ENCODE results near the gene PLEKHA3. TPM values are rescaled to one million over a fixed set of nuclear protein-coding genes. Genes with fewer than 3 reads are reported as not detected.

PLEKHA3 gene
- total RNA-seq, 1 donor, result 8.7 TPM

DNA sequence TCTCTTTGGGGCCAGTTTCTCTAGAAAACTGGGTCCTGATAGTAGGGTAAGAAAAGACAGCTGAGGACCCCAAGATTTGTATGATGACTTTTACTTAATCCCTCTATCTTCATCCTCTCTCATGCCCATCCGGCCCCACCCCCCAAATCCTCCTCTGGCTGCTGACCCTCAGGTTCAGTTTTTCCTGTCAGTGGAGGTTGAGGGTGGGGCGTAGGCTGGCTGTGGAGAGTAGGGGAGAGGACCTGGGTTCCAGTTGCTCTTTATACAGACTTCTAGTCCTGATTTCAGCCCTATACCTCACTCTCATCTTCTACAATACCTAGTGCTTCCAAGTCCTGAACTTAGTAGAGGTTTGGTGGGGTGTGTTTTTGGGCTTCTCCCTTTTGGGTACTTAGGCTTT is 28.4 kb downstream of the PLEKHA3 start:
- Histone ChIP-seq H3K79me2 (ENCODE audit: insufficient read depth, low read length) (peaks cover 2% of the 10 kb centered on the region), H2AFZ (ENCODE audit: low read length) (no peak overlapping the region), H3K9me3 (ENCODE audit: low read depth, low read length) (no peaks in the 10 kb centered on the region), H3K4me1 (ENCODE audit: insufficient read depth, low read length) (peaks cover 11% of the 10 kb centered on the region), H3K4me3 (ENCODE audit: insufficient read depth, low read length) (no peak overlapping the region), H3K27ac (ENCODE audit: low read depth, low read length) (no peak overlapping the region), H3K36me3 (ENCODE audit: insufficient read depth, low read length) (peaks cover 5% of the 10 kb centered on the region), H3K4me2 (ENCODE audit: insufficient read depth, low read length) (no peak overlapping the region), H4K20me1 (ENCODE audit: insufficient read depth, low read length) (peaks cover 2% of the 10 kb centered on the region), H3K27me3 (ENCODE audit: insufficient read depth, low read length) (no peaks in the 10 kb centered on the region)
- TF ChIP-seq, protein P1, sequence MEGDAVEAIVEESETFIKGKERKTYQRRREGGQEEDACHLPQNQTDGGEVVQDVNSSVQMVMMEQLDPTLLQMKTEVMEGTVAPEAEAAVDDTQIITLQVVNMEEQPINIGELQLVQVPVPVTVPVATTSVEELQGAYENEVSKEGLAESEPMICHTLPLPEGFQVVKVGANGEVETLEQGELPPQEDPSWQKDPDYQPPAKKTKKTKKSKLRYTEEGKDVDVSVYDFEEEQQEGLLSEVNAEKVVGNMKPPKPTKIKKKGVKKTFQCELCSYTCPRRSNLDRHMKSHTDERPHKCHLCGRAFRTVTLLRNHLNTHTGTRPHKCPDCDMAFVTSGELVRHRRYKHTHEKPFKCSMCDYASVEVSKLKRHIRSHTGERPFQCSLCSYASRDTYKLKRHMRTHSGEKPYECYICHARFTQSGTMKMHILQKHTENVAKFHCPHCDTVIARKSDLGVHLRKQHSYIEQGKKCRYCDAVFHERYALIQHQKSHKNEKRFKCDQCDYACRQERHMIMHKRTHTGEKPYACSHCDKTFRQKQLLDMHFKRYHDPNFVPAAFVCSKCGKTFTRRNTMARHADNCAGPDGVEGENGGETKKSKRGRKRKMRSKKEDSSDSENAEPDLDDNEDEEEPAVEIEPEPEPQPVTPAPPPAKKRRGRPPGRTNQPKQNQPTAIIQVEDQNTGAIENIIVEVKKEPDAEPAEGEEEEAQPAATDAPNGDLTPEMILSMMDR (IDR thresholded peaks at IDR 0.05; ENCODE audit: extremely low read depth, low read depth, low read length), result no peak
- DNase-seq (ENCODE audit: insufficient read length, low spot score, missing footprints), result no peak

DNA sequence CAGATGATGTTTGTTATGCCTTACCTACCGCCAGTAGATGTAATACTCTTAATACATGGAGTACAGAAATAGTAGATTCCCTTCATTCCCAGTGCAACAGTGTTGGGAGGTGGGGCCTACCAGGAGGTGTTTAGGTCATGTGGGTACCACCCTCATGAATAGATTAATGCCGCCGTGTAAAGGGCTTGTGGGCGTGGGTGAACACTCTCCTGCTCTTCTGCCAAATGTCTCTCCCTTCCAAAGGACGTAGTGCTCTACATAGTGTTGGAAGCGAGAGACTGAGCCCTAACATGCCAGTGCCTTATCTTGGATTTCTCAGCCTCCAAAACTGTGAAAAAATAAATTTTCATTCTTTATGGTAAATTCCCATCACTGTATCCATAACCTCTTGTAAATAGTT is 30.1 kb downstream of the PLEKHA3 start:
- H2AFZ ChIP-seq (ENCODE audit: low read length), result no peak overlapping the region

DNA sequence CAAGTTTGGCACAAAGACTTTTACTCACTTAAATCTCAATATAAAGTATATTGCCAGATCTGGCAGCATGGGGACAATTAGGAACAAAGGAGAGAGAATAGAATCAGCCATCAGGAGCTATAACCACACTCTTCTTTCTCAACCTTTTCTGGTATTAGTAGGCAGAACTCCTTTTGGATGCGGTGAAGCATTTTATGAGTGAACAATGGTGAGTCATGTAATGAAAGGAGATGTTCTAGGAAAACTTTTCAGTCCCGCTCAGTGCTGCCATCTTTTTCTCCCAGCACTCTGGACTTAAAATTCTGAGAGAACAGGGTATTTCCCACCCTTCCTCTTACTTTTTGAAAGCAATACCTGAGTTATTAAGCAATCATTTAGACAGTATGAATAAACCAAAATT is 32.2 kb downstream of the PLEKHA3 start:
- peak; percentile 81 for DNase-seq (ENCODE audit: insufficient read length, low spot score, missing footprints)

More for the DNA sequence above, 30.1 kb downstream of the PLEKHA3 start:
- H4K20me1 ChIP-seq (ENCODE audit: insufficient read depth, low read length), result peaks cover 2% of the 10 kb centered on the region
- H3K79me2 ChIP-seq (ENCODE audit: insufficient read depth, low read length), result peaks cover 2% of the 10 kb centered on the region
- H3K4me2 ChIP-seq (ENCODE audit: insufficient read depth, low read length), result no peak overlapping the region
- H3K27me3 ChIP-seq (ENCODE audit: insufficient read depth, low read length), result no peaks in the 10 kb centered on the region
- H3K4me1 ChIP-seq (ENCODE audit: insufficient read depth, low read length), result peaks cover 26% of the 10 kb centered on the region
- TF ChIP-seq, protein P1 (IDR thresholded peaks at IDR 0.05; ENCODE audit: extremely low read depth, low read depth, low read length), result no peak
- no peak for DNase-seq (ENCODE audit: insufficient read length, low spot score, missing footprints)
- H3K4me3 ChIP-seq (ENCODE audit: insufficient read depth, low read length), result no peak overlapping the region
- no peaks in the 10 kb centered on the region for H3K36me3 ChIP-seq (ENCODE audit: insufficient read depth, low read length)
- H3K9me3 ChIP-seq (ENCODE audit: low read depth, low read length), result no peaks in the 10 kb centered on the region
- H3K27ac ChIP-seq (ENCODE audit: low read depth, low read length), result no peak overlapping the region

DNA sequence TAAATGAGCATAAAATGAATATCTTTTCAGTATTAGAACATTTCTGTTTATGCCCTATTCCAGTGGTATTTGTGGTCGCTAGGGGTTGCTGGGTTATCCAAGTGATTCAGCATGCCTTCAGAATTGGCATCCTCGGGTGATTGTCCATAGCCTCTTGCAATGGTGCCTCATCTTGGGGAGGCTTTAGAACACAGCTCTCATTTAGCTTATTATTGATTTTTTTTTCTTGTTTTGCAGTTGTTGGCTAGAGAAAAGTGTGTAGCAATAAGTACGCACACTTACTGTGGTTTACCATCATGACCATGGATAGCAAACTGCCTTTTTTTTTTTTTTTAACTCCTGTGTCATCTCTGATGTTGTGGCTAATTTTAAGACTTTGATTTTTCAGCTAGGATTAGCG is 33.6 kb downstream of the PLEKHA3 start:
- peaks cover 26% of the 10 kb centered on the region for H3K4me1 ChIP-seq (ENCODE audit: insufficient read depth, low read length)
- no peaks in the 10 kb centered on the region for H3K27me3 ChIP-seq (ENCODE audit: insufficient read depth, low read length)
- no peaks in the 10 kb centered on the region for H3K9me3 ChIP-seq (ENCODE audit: low read depth, low read length)
- no peaks in the 10 kb centered on the region for H3K36me3 ChIP-seq (ENCODE audit: insufficient read depth, low read length)
- TF ChIP-seq, protein P1 (IDR thresholded peaks at IDR 0.05; ENCODE audit: extremely low read depth, low read depth, low read length), result no peak
- H4K20me1 ChIP-seq (ENCODE audit: insufficient read depth, low read length), result no peaks in the 10 kb centered on the region
- peak overlapping the region; percentile 38 for H3K4me2 ChIP-seq (ENCODE audit: insufficient read depth, low read length)
- no peak for DNase-seq (ENCODE audit: insufficient read length, low spot score, missing footprints)
- H3K4me3 ChIP-seq (ENCODE audit: insufficient read depth, low read length), result no peak overlapping the region
- H3K27ac ChIP-seq (ENCODE audit: low read depth, low read length), result peak overlapping the region; percentile 17
- H3K79me2 ChIP-seq (ENCODE audit: insufficient read depth, low read length), result peaks cover under 1% of the 10 kb centered on the region
- H2AFZ ChIP-seq (ENCODE audit: low read length), result no peak overlapping the region

More for the DNA sequence above, 32.2 kb downstream of the PLEKHA3 start:
- Histone ChIP-seq H2AFZ (ENCODE audit: low read length) (no peak overlapping the region), H3K79me2 (ENCODE audit: insufficient read depth, low read length) (peaks cover 2% of the 10 kb centered on the region), H3K27me3 (ENCODE audit: insufficient read depth, low read length) (no peaks in the 10 kb centered on the region), H3K36me3 (ENCODE audit: insufficient read depth, low read length) (no peaks in the 10 kb centered on the region), H3K4me2 (ENCODE audit: insufficient read depth, low read length) (no peak overlapping the region), H3K27ac (ENCODE audit: low read depth, low read length) (no peak overlapping the region), H3K9me3 (ENCODE audit: low read depth, low read length) (no peaks in the 10 kb centered on the region), H3K4me3 (ENCODE audit: insufficient read depth, low read length) (no peak overlapping the region), H4K20me1 (ENCODE audit: insufficient read depth, low read length) (peaks cover 2% of the 10 kb centered on the region), H3K4me1 (ENCODE audit: insufficient read depth, low read length) (peaks cover 26% of the 10 kb centered on the region)
- TF ChIP-seq, protein P1 (IDR thresholded peaks at IDR 0.05; ENCODE audit: extremely low read depth, low read depth, low read length), result no peak

Measured in osteoblast (primary cell).